Effector CD4-positive, alpha-beta T cell (primary cell): ENCODE measurements around the gene RFT1.
"Not testable (repeated sequence)": the region's sequence is repeated elsewhere in the genome, so short reads cannot be mapped to it uniquely, and the experiment has no call there.

Source experiments
- DNase-seq: peaks from one replicate; pipeline ENCODE4 v3.0.0-alpha.2; 2020

RFT1 gene

DNA sequence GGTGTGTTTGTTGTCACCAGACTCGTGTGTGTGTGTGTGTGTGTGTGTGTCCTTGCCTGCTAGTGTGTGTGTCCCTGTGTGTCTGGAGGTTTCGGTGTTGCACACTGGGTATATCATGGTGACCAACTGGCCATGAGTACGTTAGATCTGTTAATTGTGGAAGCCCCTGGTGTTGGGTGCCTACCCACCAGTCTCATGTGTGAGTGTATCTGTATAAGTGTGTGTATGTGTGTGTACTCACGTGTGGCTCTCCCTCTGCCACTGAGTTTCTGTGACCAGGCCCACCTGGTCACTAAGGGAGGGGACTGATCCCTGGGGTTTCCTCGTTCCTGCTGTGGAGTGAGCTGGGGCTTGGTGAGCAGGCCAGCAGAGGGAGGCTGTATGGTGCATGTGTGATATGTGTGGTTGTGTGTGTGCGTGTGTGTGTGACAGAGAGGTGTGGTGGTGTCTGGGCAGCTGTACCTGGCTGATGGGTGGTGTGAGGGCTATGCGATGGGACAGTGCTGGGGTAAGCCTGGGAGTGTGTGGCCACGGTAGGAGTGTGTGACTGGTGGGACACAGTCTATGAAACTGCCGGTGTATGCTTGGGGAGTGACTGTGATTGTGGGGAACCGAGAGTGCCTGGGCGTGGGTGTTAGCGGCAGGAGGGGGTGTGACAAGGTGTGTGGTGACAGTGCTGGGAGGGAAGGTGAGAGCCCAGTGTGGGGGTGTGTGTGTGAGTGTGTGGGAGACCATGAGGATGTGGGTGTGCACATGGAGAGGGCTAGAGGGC lies 32.6 kb upstream of the RFT1 start:
- peak; percentile 18 for DNase-seq

DNA sequence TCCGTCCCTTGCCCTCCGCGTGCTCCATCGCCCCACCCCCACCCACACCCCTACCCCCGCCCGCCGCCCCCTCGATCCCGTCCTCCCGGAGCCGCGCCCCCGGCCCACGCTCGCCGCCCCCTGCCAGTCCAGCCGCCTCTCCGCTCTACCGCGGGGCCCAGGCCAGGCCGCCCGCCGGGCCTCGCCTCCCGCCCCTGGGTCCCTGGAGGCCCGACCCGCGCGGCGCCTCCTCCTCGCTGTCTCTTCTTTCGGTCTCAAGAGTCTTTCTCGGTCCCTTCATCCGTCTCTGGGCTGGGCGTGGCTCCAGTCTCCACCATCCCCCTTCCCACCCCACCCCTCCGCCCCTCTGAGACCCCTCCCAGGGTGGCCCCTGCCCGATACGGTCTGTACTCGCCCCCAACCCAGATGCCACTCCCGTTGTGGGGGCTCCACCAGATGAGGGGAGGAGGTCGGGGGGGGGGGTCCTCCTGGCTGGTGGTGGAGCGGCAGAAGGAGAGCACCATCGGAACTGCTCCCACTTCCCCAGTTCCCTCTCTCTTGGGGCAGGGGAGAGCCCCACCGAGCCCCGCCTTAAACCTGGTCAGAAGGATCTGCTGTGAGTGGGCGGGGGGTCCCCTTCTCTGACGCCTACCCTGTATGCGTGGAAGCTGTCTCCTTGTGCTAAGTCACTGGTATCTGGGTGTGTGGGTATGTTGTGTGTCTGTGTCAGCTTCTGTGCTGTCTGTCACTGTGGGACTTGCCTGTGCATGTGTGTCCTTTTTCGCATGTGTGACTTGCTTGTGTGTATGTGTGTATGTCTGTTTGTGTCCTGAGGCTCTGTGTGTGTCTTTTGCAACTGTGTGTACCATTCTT lies 31.8 kb upstream of the RFT1 start:
- DNase-seq, result peak; percentile 28

DNA sequence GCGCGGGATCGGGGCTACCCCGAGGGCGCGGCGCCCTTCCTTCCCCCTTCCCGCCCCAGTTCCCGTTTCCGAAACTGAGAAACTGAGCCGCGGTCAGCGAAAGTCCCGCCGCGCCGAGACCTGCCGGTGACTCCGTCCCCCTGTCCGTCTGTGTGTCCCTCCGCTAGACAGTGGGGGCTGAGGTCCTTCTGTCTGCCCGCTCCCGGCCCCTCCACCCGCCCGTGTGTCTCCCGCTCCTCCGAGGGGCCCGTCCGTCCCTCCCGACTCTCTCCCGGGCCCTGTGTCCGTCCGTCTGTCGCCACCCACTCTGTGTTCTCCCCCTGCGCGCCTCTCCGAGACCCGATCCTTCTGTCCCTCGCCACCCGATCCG lies 31.2 kb upstream of the RFT1 start:
- DNase-seq, result peak; percentile 7

DNA sequence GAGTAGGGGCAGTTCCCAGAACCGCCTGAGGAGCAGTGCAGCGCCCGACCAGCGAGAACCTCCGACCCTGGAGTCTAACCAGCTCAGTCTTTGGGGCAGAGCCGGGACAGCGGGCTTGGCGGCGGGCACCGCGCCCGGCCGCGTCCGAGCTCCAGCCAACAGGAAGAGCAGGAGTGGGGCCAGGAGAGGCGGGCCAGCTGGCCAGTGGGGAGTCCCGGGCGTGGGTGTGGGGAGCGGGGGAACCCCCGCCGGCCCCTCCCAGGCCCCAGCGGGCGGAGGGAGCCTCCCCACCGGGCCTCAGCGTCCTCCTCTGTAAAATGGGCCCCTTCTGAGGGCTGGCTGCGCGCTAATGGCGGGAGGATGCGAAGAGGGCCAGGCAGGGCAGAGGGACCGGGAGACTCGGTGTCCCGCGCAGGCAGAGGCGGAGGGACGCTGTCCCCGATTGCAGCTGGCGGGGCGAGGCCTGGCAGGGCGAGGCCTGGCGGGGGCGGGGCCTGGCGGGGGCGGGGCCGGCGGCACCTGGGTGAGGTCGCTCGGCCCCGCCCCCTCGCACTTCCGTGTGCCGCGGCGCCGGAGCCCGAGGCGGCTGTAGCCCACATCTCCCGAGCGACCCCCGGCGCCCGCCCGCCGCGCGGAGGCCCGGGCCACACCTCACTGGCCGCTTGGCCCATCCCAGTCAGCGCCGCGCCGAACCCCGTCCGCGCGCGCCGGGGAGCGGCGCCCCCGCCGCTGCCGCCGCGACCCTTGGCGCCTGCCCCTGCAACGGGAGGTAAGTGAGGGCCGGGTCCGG lies 30.6 kb upstream of the RFT1 start, which contains the start of gene PRKCD:
Gene PRKCD (plus strand): TSS at position 550 of the 790 bp plus-strand sequence. CDS start 17,214 bp downstream, outside the sequence.
- DNase-seq, result peak; percentile 73

DNA sequence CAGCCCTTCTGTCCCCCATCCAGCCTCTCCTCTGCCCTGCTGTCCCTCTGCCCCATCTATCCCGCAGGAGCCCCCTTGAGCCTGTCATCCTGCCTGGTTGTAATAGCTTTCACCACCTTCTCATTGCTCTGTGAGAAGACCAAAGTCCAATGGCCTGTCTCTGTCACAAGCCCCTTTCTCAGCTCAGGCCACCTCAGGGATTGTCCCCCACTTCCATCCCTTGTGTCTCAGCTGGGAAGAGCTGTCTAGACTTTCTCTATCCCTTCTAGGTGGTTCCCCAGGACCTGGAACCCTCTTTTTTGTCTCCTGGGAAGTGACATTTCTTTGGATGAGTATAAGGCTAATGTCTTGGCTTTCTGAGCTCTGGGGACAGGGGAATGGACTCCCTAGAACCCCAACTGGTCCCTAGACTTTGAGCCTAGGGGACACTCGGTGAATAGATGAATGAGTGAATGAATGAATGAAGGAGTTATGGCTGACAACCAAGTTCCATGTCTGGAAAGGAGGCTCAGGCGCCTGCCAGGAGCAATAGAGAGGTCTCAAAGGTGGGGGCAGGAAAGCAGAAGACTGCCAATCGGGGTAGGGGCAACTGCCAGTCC lies 29.9 kb upstream of the RFT1 start:
- DNase-seq, result no peak

DNA sequence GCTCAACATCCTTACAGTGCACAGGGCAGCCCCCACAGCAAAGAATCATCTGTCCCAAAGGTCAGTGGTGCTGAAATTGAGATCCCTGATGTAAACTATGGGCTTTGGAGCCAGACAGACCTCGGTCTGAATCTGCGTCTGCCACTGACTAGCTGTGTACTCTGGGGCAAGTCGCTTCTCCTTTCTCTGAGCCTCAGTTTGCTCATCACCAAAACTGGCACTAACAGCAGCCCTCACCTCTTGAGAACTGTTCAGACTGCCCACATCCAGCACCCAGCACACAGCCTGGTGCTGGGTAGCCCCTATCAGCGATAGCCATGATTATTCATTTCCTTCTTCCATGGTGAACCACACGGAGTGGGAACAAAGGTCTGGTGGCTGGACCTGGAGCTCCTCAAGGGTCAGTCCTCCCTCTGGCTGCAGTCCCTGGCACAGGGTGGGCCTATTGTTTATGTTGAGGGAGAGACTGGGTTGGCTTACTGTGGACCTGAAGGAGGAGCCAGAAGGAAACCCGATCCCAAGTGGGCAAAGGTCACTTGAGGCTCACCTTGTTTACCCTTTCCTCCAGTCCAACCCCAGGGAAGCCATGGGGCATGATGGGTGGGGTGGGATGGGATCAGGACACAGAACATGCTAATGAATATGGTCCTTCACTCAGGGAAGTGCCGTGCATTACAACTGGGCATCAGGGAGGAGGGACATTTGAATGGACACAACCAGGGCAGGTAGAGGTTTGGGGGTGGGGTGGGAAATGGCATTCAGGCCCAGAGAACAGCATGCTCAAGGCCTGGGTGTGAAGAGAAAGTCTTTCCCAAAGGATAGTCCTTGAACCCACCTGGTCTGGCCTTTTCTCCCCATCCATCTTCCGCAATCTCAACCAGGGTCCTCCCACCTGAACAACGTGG lies 29.2 kb upstream of the RFT1 start:
- DNase-seq, result no peak

DNA sequence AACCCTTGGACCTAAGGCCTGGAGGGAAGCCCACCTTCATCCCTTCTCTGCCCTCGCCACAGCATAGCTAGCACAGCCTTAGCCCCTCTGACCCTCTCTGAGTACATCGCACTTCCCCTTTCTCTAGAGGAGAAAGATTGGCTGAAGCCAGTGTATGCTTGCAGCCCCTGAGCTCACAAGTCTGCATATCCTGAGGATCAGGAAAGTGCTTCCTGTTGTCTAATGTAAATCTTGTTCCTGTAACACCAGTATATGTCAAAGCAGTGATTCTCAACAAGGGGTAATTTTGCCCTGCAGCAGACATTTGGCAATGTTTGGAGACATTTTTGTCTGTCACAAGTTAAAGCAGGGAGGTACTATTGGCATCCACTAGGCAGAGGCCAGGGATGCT lies 28.5 kb upstream of the RFT1 start:
- no peak for DNase-seq

DNA sequence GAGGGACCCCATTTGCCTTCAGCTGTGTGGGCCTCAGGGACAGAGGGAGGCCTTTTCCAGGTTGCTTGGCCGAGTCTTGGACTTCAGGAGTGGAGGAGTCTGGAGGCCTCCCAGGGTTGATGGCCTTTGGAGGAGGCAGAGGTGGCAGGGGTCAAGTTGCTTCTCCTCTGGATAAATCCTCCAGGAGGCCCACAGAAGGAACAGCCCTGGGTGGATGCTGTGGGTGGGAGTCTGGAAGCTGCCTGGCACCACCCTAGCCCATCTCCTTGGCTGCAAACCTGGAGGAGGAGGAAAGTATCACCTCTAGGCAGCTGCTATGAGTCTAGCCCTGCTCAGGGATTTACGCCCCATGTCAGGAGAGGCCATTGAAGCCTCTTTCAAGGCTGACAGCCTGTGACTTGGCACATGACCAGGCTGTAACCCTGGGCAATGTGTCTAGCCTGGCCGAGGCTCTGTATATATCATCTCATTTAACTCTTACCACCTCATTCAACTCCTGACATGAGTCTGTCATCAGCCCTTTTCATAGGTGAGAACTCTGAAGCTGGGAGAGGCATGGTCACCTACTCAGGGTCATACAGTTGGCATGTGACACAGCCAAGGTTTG lies 27.8 kb upstream of the RFT1 start:
- DNase-seq, result no peak

DNA sequence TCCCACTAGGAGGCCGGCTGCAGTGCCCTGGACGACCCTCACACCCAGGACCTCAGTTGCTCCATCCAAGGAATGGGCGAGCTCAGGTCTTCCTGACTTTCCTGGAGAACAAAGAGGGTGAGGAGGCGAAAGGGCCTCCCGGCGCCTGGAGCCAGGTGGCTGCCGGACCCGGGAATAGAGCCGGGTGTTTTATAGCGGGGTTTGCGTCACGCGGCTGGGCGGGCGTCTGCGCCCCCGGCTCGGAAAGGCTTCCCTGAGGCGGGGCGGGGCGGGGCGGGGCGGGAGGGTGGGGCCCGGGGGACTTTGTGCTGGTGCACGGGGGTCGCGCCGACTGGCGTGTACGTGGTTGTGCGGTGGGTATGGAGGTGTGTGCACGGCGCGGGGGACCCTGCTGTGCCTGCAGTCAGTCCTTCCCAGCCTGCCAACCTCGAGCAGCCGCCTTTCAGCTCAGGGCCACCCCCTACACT lies 26.2 kb upstream of the RFT1 start:
- DNase-seq, result no peak

DNA sequence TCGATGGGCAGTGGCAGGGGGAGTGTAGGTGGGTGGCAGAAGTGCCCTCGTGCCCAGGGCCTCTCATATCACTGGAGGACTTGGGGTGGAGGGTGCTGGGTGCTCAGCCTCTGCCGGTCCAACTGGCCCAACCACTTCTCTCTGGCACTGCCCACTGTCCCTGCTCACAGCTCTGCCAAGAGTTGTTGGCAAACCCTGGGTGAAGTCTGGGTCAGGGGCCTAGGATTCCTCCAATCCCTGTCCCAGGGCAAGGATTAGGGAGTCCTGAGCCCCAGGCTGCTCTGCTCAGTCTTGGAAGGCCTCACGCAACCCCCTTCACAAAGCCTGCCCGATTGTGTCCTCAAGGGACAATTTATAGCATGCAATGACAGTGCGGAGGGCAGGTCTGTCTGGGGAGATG lies 25.5 kb upstream of the RFT1 start:
- DNase-seq, result no peak

DNA sequence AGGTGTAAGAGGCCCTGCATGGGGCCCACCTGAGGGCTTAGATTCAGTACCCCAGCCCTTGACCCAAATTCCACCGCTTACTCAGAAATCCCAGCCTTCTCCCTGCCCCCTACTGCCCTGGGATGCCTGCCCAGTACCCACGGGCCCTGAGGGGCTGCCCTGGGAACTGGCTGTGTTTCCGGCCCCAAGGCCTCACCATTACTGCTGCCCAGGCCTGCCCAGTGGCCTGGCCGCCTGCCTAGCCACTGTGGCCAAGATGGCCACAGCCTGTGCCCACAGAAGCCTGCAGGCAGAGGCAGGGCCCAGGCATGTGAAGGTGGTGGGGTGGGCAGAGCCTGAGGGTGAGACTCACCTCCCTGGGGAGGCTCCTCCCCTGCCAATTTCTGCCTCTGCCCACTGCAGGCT lies 24.6 kb upstream of the RFT1 start:
- no peak for DNase-seq

DNA sequence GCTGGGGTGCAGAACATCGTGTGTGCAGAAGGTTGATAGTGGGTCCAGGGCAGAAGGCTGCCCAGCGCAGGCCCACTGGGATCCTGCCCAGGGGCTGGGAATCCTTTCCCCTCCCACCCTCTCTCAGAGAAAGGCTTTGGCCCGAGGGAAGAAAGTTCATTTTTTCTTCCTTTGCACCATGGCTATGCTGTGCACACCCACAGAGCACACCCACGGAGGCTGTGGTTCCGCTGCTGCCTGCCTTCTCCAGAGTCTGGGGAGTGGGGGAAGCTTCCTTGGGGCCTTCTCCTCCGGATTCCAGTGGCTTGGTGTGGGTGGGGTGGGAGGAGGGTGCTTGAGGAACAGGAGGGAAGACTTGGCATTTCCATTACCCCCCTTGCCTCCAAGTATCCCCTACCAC lies 23.7 kb upstream of the RFT1 start:
- DNase-seq, result no peak

DNA sequence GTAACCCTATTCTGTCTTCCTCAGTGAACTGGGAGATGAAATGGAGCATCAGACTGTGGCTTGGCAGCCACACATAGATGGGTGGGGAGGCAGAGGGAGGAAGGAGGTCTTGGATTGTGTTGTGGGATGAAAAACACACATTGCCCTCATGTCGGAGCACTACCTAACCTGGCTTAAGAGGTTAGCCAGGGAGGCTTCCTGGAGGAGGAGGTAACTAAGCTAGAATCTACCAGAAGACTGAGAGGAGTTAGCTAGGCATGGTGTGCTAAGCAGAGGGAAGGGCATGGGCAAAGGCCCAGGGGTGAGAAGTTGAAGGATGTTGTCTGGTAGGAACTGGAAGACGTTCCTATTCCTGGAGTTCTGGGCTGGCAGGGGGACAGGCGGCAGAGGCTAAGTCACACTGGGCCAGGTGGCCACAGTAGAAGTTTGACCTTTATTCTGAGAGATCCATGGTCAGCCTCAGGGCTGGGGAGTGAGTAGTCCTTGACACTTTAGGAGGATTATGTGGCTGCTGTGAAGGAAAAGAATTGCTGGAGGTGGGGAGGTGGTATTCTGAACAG lies 23.1 kb upstream of the RFT1 start:
- DNase-seq, result no peak

DNA sequence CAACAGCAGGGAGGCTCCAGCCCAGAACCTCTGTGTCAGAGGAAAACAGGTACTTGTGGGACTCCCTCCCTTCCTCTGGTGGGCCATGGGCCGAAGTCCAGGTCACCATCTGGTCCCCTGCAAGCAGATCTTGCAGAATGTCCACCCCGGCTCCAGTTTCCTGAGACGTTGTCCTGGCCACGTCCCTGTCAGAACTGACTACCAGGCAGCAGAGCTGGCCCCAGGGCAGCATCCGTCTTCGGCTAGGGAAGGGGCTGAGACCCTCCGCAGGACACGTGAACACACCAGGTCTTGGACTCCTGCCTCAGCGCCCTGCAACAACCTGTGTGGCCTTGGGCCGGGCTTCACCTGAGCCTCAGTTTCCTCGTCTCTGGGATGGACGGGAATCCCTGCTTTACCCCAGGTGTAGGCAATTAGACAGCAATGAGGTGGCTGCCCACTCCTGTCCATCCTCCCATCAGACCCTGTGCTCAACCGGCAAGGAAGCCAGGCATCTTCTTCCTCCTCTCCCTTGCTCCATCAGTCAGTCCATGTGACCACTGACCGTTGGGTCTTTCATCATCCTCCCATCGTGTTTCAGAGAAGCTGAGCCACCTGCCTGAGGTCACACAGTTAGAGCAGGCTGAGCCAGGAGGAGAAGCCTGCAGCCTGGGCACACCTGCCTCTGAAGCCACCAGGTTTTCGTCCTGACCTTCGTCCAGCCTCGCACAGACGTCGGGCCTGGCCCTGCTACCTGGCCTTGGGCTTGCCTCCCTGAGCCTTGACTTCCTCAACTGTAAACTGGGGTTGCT lies 21.8 kb upstream of the RFT1 start:
- no peak for DNase-seq

DNA sequence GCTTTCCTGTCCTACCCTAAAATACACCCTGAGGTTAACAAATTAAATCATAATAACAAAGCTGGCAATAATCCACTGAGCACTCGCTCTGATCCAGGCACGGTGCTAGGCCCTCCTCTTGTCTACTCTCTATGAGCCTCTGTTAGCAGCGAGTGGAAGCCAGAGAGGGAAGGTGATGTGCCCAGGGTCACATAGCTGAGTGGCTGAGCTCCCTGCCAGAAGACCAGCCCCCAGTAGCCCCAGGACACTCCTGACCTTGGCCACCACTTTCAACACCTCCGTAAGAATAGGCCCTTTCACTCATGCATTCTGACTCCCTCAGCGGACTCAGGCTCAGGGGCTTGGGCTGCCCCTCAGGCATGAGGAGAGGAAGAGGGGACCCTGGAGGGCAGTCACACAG lies 21.2 kb upstream of the RFT1 start:
- DNase-seq, result no peak

DNA sequence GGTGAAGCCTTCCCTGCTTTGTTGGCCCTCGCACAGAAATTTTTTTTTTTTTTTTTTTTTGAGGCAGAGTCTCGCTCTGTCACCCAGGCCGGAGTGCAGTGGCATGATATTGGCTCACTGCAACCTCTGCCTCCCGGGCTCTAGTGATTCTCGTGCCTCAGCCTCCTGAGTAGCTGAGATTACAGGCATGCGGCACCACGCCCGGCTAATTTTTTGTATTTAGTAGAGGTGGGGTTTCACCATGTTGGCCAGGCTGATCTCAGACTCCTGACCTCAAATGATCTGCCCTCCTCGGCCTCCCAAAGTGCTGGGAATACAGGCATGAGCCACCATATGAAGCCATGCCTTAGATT lies 20.8 kb upstream of the RFT1 start:
- not testable (repeated sequence) for DNase-seq

DNA sequence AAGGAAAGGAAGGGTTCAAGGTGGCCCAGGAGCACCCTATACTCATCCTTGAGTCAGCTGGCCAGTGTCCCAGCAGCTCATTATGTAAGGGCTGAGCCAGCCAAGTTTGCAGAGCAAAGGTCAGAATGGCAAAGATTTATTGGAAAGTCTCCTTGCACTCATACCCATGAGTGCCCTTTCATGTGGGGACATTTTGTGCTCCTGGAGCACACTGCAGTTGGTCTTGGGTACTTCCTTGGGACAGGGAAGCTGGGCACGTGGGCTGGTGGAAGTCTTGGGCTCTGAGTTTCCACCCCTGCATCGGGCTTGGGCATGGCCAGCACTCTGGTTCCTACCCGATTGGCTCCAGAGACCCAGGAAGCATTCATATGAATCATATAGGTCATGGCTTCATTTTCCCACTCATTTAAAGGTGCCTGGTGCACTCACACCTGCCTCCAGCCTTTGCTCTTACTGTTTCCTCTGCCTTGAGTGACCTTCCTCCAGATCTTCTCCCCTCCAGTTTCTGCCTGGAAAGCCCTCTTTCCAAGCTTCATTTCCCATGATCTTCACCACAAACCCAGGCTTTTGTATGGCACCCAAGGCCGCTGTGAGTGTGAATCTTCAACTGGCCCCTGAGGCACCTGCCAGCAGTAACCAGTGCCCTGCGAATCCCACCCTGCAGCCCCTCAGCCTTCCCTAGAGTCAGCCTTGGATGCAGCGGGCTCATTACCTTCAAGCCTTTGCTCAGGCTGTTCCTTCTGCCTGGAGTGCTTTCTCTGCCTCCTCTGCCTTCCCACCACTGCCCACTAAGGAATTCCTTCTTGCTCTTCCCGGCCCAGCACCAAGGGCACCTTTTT lies 20.2 kb upstream of the RFT1 start:
- DNase-seq, result no peak

DNA sequence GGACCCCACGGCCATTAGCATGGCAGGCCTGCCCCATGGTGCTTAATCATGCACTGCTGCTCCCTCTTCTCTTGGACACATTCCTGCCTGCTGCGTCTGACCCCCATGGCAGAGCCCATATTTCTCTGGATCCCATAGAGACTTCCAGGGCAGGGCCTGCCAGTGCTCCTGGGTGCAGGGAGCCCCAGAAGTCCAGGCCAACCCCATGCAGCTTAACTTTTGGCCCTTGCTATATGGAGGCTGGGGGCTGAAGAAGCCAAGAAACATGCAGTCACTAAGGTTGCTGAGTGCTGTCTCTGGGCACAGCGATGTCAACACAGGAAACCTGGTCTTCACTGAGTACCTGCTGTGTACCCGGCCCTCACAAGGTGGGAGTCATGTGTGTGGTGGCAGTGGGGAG lies 19.5 kb upstream of the RFT1 start:
- no peak for DNase-seq

DNA sequence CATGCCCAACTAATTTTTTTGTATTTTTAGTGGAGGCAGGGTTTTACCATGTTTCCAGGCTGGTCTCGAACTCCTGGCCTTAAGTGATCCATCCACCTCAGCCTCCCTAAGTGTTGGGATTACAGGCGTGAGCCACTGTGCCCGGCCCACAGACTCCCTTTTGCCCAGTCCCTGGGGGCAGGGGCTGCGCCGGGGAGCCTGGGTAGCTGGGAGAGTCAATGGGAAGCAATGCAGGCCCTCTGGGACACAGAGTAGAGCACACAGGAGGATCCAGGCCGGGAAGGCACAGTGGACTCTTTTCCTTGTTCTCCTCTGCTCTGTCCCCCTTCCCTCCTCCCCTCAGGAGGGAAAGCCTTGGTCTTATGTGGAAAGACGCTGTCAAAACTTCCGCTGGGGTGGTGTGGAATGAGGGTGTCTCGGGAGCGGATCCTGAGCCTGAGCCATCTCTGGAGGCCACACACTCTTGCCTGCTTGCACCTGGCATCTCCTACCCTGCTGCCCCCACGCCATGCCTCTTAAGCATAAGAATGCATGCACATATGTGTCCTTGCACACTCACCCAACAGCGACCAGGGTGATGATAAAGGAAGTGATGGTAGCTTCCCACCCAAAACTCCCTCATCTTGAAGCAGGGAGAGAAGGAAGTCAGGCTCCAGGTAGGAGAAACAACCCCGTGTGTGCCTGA lies 18.9 kb upstream of the RFT1 start:
- DNase-seq, result no peak
